ENCODE data around the gene SEC31B. TPM values are rescaled to one million over a fixed set of nuclear protein-coding genes. Genes with fewer than 3 reads are reported as not detected.
A peak's percentile ranks its signal among the peaks of the same experiment; 100 is the strongest.

The SEC31B gene
- total RNA-seq, 1 experiment from 2014 or later = 6.3 TPM

DNA sequence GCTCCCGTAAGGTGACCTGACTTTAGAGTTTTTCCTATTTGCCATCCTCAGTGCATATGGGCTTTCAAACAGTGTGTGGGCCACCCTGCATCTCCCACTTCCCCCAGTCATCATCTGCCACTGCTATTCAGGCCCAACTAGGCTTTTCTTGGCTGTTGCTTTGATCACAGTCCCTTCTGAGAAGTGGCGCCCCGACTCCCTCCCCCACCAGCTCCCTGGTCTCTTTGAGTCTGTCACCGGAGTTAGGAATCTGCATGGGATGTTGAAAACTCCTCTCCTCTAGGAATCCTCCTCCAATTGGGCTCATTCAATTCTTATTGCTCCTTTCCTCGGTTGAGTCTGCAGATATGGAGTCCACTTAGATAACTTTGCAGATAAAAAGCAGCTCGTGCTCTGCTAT, 48.2 kb upstream of the SEC31B start:
- Histone ChIP-seq H4K5ac (ENCODE audit: insufficient read length, low read depth, low read length) (no peak overlapping the region), H3K4ac (ENCODE audit: low read depth, low read length) (no peak overlapping the region), H2BK5ac (ENCODE audit: insufficient read length, low read length) (no peak overlapping the region), H3K27ac (ENCODE audit: insufficient read length, low read depth, low read length) (no peak overlapping the region), H3K14ac (ENCODE audit: insufficient read depth, low read length) (no peak overlapping the region), H3K23me2 (ENCODE audit: insufficient read length, low read depth, low read length, poor library complexity, severe bottlenecking) (no peaks in the 10 kb centered on the region), H3K9ac (ENCODE audit: extremely low read depth, insufficient read length, low read length) (no peak overlapping the region), H3K18ac (ENCODE audit: insufficient read length, low read depth, low read length) (no peak overlapping the region), H2BK120ac (ENCODE audit: low read depth, low read length, poor library complexity, severe bottlenecking) (no peak overlapping the region), H2BK15ac (ENCODE audit: low read depth, low read length) (no peak overlapping the region), H2BK12ac (ENCODE audit: insufficient read length, low read depth, low read length) (no peak overlapping the region), H3K23ac (ENCODE audit: insufficient read length, low read depth, low read length) (no peak overlapping the region), H2BK20ac (ENCODE audit: low read depth, low read length, poor library complexity, severe bottlenecking) (no peak overlapping the region), H3K79me1 (ENCODE audit: insufficient read depth, low read depth, low read length, poor library complexity, severe bottlenecking) (no peaks in the 10 kb centered on the region), H3K79me2 (ENCODE audit: insufficient read depth, low read length) (no peaks in the 10 kb centered on the region), H3K27me3 (ENCODE audit: insufficient read depth, low read length) (no peaks in the 10 kb centered on the region; the same call in 1 of the 2 replicates), H3K4me1 (ENCODE audit: insufficient read depth, low read length) (no peaks in the 10 kb centered on the region; the same call in 1 of the 2 replicates), H2AFZ (ENCODE audit: low read length) (no peak overlapping the region), H3T11ph (ENCODE audit: low read length) (no peak overlapping the region), H4K91ac (ENCODE audit: insufficient read length, low read depth, low read length) (no peak overlapping the region), H3K9me3 (ENCODE audit: control insufficient read depth, low read depth, low read length) (no peaks in the 10 kb centered on the region), H4K8ac (replicated peaks; ENCODE audit: insufficient read length, low read depth, low read length) (no peak overlapping the region), H4K20me1 (ENCODE audit: control insufficient read depth, insufficient read depth, insufficient read length) (no peaks in the 10 kb centered on the region), H3K56ac (ENCODE audit: insufficient read length, low read depth, low read length) (no peak overlapping the region), H3K4me2 (ENCODE audit: insufficient read depth, insufficient read length, low read length) (no peak overlapping the region), H2AK5ac (ENCODE audit: insufficient read length, low read length) (no peak overlapping the region)
- TF ChIP-seq, protein P1, sequence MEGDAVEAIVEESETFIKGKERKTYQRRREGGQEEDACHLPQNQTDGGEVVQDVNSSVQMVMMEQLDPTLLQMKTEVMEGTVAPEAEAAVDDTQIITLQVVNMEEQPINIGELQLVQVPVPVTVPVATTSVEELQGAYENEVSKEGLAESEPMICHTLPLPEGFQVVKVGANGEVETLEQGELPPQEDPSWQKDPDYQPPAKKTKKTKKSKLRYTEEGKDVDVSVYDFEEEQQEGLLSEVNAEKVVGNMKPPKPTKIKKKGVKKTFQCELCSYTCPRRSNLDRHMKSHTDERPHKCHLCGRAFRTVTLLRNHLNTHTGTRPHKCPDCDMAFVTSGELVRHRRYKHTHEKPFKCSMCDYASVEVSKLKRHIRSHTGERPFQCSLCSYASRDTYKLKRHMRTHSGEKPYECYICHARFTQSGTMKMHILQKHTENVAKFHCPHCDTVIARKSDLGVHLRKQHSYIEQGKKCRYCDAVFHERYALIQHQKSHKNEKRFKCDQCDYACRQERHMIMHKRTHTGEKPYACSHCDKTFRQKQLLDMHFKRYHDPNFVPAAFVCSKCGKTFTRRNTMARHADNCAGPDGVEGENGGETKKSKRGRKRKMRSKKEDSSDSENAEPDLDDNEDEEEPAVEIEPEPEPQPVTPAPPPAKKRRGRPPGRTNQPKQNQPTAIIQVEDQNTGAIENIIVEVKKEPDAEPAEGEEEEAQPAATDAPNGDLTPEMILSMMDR (conservative IDR thresholded peaks at IDR 0.05) = no peak
- peak; percentile 15 for DNase-seq
- H3K4me1 Mint-ChIP-seq = peaks cover 7 to 20% of the 10 kb centered on the region in 2 experiments
- WGBS (ENCODE audit: extremely low coverage, insufficient read length, low lambda C conversion rate) = no CpG with 5 or more reads among the region's 6 CpGs
- peaks cover 0 to 4% of the 10 kb centered on the region in 2 experiments; a peak in 1 of 5 replicates for H3K9me3 Mint-ChIP-seq
- no peaks in the 10 kb centered on the region for H3K36me3 Mint-ChIP-seq (ENCODE audit: insufficient read depth in 1 of 3, low read depth in 3 of 3)
- no peak overlapping the region for H3K4me3 Mint-ChIP-seq
- H3K27ac Mint-ChIP-seq = no peak overlapping the region
- H3K27me3 Mint-ChIP-seq (ENCODE audit: low read depth) = peaks cover 2% of the 10 kb centered on the region
